Fibroblast of peridontal ligament (primary cell): ENCODE data around the gene TBXT.
"Not testable (repeated sequence)": the region's sequence is repeated elsewhere in the genome, so short reads cannot be mapped to it uniquely, and the experiment has no call there.

Experiments
- DNase-seq: peaks from one replicate; pipeline ENCODE4 v3.0.0-alpha.2; 2010; ENCODE audit errors: extremely low read depth

The TBXT gene

GRCh38 chr6:166172546-166172945, 4.9 kb upstream of the TBXT start:
- DNase-seq: no peak

- DNase-seq: no peak
Measured at GRCh38 chr6:166169549-166170421, 2.1 kb upstream of the TBXT start.

GRCh38 chr6:166168616-166169548, 1.2 kb upstream of the TBXT start:
- no peak for DNase-seq

GRCh38 chr6:166167258-166167731, 356 bp downstream of the TBXT start:
- DNase-seq: no peak

- DNase-seq: no peak
Measured at GRCh38 chr6:166166314-166167257, 1.1 kb downstream of the TBXT start.

GRCh38 chr6:166165558-166166313, 1.9 kb downstream of the TBXT start:
- no peak for DNase-seq

- no peak for DNase-seq
Measured at GRCh38 chr6:166162599-166163342, 4.9 kb downstream of the TBXT start.

- no peak for DNase-seq
Measured at GRCh38 chr6:166157930-166158617, 9.6 kb downstream of the TBXT start.

GRCh38 chr6:166156942-166157341, 10.7 kb downstream of the TBXT start:
- no peak for DNase-seq

- DNase-seq: no peak
Measured at GRCh38 chr6:166153966-166154365, 13.7 kb downstream of the TBXT start.

GRCh38 chr6:166152660-166153059, 15.0 kb downstream of the TBXT start:
- DNase-seq: no peak

GRCh38 chr6:166151798-166152197, 15.9 kb downstream of the TBXT start:
- DNase-seq: no peak

- DNase-seq: no peak
Measured at GRCh38 chr6:166145751-166146150, 21.9 kb downstream of the TBXT start.

GRCh38 chr6:166143011-166143410, 24.6 kb downstream of the TBXT start:
- DNase-seq: no peak

- no peak for DNase-seq
Measured at GRCh38 chr6:166127624-166128472, 39.8 kb downstream of the TBXT start.

GRCh38 chr6:166123115-166123514, 44.5 kb downstream of the TBXT start:
- not testable (repeated sequence) for DNase-seq

- no peak for DNase-seq
Measured at GRCh38 chr6:166121726-166122125, 45.9 kb downstream of the TBXT start.
